ENCODE data around the gene EXT2.

The EXT2 gene

DNA sequence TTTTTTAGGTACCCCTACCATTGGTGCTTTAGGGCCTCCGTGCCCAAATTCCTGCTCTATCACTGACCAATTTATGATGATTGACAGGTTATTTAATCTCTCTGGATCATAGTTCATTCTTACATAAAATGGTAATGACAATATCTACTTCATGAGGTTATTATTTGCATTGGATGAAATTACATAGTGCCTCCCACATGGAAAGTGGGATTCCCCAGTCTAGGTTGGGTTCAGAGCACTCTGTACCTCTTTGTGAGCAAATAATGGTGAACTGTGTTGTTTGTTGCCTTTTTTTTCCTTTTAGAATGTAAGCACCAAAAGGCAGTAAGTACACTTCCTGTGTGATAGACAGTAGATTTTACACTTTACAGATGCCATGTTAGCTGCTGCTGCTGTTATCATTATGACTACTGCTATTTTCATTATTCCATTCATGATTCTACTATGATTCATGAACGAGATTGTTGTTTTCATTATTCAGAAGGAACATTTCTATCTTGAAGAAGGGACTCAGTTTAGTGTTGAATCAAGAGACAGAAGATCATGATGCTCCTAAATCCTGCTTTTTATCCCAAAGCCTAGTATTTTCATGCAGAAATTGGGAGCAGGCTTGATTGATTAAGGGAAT is 113.6 kb downstream of the EXT2 start:
- no peak for DNase-seq

DNA sequence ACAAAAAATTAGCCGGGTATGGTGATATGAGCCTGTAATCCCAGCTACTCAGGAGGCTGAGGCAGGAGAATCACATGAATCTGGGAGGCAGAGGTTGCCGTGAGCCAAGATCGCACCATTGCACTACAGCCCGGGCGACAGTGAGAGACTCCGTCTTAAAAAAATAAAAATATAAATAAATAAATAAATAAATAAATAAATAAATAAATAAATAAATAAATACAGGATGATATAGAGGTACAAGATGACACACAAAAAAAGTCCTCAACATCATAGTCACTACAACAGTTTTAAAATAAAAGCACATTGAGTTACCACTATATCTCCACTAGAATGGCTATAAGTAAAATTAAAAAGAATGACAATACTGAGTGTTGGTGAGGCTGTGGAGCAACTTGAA is 116.7 kb downstream of the EXT2 start:
- DNase-seq, result no peak

DNA sequence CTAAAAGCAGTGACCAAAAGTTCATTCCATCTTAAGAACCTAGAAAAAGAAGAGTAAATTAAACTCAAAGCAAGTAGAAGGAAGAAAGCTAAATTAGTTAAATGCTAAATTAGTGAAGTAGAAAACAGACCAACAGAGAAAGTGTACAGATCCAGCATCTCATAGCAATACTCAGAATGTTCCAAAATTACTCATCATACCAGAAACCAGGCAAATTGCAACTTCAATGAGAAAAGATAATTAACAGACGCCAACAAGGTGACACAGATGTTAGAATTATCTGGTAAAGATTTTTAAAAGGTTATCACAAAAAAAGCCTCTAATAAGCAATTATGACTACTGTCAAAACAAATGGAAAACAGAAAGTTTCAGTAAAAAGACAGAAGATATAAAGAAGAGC is 117.7 kb downstream of the EXT2 start:
- no peak for DNase-seq

DNA sequence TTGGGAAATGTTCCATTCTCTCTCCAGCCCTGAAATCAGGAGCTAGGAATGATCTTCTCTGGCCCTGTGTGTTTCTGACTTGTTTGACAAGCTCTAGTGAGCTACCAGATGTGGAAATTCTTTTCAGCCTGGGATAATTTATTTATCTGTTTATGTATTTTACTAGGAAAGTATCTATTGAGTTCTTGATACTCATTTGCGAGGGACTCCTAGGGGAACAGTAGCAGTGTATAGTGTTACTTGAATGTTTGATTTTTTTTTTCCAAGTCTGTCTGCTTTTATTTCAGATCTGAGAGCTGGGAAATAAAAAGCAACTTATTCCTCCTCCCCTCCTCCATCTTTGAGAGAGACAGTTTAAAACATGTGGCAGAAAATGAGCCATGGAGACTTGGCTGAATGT is 122.0 kb downstream of the EXT2 start:
- no peak for DNase-seq

DNA sequence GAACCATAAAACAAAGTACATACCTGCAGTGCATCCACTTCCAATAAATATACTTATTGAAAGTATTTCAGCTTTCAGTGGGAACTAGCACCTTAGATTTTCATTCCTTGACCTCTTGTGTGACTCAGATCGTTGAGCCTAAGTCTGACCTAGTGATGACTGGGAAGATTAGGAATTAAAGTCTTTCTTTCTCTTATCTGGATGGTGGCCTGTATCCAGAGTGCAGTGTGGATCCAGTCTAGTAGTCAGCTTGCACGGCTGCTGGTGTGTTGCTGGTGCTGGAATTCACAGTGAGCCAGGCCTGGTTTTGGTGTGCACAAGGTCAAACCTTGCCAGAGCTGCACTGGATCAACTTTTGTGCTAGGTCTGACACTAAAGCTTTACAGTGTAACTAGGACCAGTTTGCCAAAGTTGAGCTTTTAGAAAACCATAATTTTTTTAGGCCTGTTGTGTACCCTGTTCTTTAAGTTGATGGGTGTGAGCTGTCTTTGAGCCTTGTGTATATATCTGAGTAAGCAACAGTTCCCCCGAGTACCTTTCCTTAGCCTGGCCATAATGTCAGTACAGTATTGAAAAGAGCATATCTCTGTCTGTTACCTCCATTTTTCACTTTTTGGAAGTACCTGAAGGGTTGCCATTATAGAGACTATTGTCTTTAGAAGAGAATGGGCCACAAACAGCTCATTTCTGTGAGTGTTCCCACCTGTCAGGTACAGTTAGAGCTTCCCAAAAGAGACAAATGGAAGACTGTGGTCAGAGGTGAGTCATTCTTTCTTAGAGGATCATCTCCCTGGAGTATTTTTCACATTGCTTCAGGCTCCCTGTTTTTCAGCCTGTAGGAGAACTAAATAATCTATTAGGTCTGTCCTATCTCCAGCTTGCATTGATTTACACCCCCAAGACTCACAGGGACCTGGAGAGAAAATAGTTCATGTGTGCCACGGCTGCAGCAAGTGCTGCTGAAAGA is 124.6 kb downstream of the EXT2 start:
- no peak for DNase-seq

DNA sequence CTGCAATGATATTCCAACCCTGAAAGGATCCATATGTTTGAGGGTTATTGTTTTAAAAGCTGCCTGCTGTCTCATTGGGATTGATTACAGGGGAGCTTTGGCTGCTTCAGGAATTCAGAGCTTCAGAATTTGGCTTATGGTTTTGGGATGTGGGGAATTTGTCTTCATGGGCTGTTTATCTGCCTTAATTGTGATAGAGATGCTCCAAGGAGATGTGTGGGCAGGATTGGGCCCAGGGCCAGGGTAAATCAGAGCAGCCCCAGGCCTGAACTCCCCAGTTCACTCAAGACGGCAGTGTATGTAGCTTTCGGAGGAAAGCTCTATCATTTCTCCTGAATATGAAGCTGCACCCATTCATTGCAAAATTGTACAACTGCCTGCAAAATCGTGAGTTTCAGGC is 126.0 kb downstream of the EXT2 start:
- no peak for DNase-seq

DNA sequence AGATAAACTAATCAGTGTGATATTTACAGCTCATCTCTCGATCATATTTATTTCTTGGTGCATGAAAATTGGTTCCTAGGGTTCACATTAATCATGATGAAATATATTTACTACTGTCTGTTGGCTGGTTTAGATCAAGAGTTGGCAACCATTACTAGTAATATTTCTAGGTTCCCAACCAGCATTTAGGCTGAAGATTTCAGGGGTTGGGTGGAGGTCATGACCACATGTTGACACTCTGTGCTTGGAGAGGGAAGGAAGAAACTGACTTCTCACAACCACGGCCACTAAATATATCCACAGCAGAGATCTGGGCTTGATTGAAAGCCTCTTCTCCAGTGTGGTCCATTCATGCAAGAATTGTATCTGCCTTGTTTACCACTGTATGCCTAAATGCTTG is 126.5 kb downstream of the EXT2 start:
- no peak for DNase-seq

DNA sequence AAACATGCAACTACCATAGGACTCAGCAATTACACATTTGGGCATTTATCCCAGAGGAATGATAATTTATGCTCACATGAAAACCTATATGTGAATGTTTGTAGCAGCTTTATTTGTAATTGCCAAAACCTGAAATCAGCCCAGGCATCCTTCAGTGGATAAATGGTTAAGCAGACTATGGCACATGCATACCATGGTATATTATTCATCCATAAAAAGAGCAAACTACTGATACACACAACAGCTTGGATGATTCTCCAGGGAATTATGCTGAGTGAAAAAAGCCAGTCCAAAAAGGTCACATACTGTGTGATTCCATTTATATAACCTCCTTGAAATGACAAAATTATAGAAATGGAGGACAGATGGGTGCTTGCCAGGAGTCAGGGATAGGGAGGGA is 127.8 kb downstream of the EXT2 start:
- no peak for DNase-seq

DNA sequence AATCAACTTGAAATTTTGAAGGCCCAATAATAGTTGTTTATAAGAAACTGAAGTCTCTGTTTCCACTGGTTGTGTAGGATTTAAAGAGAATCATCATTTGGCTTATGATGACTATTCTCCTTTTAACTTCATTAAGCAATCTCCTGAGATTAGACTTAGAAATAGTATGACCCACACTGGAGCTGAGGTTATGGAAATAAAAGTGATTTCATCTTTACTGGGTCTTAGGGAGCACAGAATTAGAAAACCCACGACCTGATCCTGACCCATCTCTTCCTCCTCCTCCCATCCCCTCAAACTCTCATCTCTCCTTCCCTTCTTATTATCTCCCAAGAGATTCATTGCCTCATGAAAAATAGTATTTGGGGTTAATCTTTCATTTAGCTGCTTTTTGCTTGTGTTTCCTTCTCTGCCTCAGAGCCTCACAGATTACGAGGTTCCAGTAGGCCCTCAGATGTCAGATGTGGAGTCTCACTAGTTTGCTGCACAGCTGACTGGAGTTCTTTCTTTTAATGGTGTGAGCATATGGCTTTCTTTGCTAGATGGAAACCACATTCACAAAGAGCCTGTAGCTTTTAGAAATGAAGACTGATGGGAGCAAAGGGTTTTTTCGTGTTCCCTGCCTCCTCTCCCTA is 129.5 kb downstream of the EXT2 start:
- DNase-seq, result no peak

DNA sequence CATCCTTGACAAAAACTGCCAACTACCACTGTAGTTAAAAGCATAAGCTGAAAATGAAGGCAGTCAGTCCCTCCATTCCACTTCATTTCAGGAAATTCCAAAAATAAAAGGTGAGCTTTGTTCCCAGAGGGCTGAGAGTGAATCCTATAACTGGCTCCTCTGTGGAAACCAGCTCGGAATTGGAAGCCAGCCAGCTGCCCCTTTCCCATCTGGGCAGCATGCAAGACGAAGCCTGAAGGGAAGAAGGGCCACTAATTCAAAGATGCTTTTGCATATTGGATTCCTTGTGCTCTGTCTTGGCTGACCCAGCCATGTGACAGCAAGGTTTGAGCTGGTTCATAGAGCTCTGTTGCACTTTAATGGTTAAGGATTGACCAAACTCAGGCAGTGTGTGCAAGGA is 131.0 kb downstream of the EXT2 start:
- DNase-seq, result no peak

DNA sequence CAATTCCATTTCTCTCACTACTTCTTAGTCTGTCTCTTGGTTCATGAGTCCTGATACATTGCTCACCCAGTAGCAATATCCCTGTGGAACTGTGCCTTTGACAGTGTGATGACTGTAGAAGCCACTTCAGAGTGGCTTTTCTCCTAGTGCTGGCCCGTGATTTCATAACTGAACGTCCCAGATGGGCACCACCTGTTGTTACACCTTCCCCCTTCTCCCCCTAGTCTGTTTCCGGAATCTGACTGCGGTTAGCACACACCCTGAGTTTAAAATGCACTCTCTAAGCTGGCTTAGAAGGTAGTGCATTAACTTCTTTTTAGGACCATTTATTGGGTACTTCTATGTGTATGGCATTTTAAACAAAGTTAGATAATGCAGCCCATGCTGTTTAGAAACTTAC is 131.5 kb downstream of the EXT2 start:
- DNase-seq, result no peak

DNA sequence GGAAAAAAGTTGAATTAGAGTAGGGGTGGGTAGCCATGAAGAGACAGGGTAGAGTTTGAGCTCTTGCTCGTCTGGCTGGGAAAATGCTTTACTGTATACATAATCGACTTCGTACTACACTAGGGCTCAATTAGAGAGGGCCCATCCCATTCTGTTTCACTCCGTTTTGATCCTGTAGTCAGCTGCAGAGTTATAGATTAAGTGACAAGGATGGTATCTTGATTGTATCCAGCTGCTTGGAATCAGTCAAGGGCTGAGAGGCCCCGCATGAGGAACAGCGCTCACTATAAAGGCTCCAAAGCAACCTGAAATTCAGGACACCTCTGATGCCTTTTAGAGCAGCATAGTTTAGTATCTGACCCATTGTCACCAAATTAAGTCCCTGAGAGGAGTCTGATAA is 132.9 kb downstream of the EXT2 start:
- DNase-seq, result no peak

DNA sequence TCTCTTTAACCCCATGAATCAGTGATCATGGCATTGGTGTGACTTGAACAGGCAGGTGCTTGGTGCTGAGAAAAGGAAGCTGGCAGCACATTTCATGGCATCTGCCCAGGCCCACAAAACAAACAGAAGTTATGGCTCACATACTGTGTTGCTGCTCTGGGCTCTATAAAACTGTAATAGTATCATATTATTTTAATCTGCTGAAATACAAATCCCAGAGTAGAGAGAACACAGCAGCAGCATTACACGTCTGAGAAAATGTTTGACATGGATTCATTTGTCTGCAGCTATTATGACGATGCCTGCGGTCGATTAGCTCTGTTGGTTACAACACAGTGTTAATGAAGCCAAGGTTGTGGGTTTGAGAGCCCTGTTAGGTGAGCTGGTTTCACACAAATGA is 133.6 kb downstream of the EXT2 start:
- DNase-seq, result no peak

DNA sequence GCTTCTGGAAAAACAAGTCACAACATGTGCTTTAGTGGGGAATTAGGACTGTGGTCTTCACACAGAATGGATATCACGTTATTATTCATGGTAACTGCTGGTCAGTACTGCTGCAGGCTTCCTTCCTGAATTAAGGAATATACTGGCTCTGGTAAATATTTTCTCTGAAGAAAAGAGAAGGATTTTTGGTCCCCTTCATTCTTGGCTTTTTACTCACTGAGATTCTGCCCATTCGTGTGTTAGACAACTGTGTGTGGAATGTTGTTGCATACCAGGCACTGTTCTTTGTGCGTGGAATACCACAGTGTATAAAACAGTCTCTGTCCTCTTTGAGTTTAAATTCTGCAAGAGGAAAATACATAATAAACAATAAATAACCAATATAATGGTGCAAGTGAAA is 134.1 kb downstream of the EXT2 start:
- DNase-seq, result no peak

DNA sequence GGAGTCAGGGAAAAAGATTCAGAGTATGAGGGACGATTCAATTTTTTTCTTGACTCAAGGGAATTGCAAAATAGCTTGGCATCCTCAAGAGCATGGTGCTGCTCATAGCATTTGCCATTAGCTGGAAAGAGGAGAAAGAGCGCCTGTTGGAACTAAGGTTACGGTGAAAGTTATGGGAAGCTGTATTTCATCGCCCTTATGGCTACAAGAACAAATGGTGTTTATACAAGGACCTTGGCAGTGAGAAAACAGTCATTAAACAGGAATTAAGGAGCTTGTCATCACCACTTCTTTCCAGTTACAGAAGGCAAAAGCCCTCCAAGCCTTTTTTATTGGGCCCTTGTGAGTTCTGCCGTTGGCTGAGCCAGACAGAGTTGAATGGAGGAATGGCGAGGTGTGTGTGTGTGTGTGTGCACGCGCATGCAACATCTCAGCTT is 140.3 kb downstream of the EXT2 start:
- no peak for DNase-seq

DNA sequence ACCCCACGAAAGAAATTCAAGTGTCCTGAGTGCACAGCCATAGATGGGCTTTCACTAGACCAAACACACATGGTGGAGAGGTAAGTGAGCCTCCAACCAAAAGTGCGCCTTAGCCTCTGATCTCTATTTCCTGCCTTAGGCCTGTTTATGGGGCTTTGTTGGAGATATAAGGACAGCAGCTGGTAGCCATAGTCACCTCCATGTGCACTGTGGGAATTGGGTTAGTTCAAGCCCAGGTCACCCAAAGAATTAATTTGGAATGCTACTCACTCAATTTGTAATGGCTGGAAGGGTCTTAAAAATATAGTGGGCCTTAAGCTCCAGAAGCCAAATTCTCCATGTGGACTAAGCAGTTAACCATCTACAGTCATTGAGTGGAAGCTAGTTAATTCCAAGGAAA is 140.8 kb downstream of the EXT2 start:
- no peak for DNase-seq

DNA sequence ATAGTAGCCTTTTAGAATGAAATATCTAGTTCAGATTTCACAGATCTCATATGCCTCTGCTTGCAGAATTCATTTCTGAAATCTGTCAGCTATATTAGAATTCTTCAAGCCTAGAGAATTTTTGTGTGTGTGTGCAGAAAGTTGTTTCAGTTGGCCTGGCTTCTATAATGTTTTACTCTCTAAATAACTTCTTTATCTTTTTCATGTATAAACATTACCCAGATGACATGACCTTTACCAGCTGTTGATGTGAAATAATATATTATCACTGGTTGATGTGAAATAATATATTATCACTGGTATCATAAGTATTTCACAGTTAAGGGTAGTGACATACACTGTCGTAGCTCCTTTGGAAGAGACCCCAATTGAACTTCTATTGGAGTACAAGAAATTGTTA is 141.7 kb downstream of the EXT2 start:
- no peak for DNase-seq

DNA sequence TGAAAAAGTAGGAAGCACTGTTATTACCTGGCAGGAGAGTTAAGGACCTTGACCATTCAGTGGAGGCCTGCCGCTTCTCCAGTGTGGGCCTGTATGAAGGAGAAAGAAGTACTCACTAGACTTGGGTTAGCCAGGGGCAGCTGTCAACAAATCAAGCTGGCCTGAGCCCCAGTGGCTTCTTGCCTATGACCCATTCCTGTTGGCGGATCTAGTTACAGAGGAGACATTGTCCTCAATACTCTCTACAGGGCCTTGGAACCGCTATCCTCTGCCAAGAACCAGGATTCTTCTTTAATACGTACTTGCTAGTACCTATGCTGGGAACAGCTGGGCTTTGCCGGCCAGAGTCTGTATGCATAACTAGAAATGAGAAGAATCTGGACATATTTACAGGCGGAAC is 146.4 kb downstream of the EXT2 start:
- no peak for DNase-seq

DNA sequence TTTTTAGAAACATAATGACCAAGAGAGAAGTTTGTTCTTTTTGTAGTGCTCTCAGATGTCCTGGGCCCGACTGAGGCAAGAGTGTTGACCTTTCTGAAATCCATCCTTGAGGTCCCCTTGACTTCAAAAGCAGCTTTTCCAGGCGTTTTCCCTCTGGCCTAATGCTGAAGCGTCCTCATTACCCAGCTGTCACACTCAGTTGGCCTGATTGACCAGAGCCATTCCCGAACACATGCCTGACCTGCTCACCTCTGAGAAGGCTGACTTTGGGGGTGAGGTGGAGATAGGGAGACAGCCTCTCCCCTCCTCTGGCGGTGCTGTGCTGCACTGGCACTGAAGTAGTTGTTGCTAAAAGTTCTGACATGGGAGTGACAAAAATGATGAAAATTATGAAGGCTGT is 147.6 kb downstream of the EXT2 start:
- DNase-seq, result no peak

DNA sequence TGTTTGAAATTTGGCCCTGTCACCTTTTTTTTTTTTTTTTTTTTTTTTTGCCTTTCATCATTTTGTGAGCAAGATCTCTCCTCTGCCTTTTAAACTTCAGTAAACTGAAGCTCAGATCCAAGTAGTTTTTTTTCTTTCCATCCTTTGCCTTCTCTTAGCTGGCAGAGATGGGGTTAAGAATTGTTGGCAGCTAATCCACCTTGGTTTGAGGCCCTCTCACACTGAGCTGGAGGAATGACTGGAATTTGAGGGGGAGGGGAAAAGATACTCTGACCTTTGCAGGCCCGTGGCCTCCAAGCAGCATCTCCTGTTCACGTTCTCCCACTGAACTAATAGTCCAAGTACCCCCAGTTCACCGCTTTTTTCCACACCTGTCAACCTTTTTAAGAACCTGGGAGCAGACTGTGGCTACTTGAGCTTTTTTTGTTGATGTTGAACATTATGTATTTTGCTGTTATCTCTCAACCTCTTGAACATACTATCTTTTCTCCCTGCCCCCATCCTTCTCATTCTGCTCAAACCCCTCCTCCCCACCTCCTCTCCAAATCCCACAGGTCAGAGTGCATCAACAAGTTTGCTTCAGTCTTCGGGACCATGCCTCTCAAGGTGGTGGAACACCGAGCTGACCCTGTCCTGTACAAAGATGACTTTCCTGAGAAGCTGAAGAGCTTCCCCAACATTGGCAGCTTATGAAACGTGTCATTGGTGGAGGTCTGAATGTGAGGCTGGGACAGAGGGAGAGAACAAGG is 148.3 kb downstream of the EXT2 start:
- no peak for DNase-seq

DNA sequence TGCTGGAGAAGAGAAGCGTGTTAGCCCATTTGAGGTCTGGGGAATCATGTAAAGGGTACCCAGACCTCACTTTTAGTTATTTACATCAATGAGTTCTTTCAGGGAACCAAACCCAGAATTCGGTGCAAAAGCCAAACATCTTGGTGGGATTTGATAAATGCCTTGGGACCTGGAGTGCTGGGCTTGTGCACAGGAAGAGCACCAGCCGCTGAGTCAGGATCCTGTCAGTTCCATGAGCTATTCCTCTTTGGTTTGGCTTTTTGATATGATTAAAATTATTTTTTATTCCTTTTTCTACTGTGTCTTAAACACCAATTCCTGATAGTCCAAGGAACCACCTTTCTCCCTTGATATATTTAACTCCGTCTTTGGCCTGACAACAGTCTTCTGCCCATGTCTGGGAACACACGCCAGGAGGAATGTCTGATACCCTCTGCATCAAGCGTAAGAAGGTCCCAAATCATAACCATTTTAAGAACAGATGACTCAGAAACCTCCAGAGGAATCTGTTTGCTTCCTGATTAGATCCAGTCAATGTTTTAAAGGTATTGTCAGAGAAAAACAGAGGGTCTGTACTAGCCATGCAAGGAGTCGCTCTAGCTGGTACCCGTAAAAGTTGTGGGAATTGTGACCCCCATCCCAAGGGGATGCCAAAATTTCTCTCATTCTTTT is 149.3 kb downstream of the EXT2 start:
- no peak for DNase-seq

DNA sequence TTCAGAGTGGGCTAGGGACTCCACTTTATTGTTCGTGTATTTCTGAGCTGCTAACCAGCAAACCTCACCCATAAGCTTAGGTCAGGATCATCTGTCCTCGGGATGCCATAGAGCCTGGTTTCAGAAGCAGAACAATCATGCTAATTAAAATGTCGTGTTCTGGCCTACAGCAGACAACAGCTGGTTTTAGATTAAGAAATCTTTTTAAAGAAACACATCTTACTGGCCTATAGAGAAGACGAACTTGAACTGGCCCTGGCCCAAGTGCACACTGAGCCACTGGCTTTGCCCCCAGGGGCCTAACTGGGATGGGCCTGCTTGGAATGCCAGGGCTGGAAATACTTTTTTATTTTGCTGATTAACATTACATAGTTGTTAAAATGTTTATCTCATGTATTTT is 151.2 kb downstream of the EXT2 start:
- DNase-seq, result no peak

DNA sequence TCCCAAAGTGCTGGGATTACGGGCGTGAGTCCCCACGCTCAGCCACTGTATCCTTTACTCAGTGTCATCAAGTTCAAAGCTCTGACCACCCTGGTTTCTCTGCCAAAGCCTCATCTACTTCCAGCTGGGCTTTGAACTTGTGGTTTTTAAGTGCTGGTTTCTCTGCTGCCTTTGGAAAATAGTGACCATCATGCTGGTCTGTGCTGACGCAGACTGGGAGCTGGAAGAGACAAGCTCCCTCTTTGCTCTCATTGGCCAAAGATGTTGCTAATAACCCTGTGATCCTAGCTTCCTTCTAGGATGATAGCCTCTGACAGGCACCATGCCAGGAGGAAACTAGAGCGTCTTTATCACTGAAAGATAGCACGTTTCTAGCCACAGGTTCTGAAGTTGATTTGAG is 152.0 kb downstream of the EXT2 start:
- DNase-seq, result no peak

Data from activated CD4-positive, alpha-beta T cell treated with anti-CD3 and anti-CD28 coated beads for 48 hours (primary cell).